HCT116 (cell line): ENCODE measurements around the gene FFAR4.
"Not testable (repeated sequence)": the region's sequence is repeated elsewhere in the genome, so short reads cannot be mapped to it uniquely, and the experiment has no call there.

ENCODE experiments used
- CTCF ChIP-seq, 3 experiments: fragments of 200-600 bp in 1 of 3; sonication (generic) in 1 of 3; IDR thresholded peaks in 2 of 3; conservative IDR thresholded peaks in 1 of 3; 2 replicates each; pipeline ENCODE4 v1.5.1; 2012 to 2017; ENCODE audit warnings: low read depth in 2 of 3, low read length in 2 of 3, antibody characterized with exemption in 1 of 3, borderline replicate concordance in 1 of 3, control low read depth in 1 of 3, mild to moderate bottlenecking in 1 of 3, mixed read lengths in 1 of 3, mixed run types in 1 of 3, moderate library complexity in 1 of 3; ENCODE audit not compliant: insufficient read depth in 1 of 3
- EZH2 ChIP-seq: fragments of 200-600 bp; sonication (generic); IDR thresholded peaks from 2 replicates; pipeline ENCODE4 v1.6.1; 2017; ENCODE audit warnings: antibody characterized with exemption, mixed run types
- EZH2phosphoT487 ChIP-seq: fragments of 200-600 bp; IDR thresholded peaks from 2 replicates; pipeline ENCODE4 v1.6.1; 2018; ENCODE audit warnings: antibody characterized with exemption, borderline replicate concordance
- JUND ChIP-seq: IDR thresholded peaks from 2 replicates; pipeline ENCODE4 v1.6.1; 2012
- POLR2A ChIP-seq: IDR thresholded peaks from 2 replicates; pipeline ENCODE4 v1.7.0; 2011; ENCODE audit warnings: borderline replicate concordance; ENCODE audit not compliant: insufficient read depth, insufficient read length; ENCODE audit errors: extremely low read depth
- POLR2AphosphoS5 ChIP-seq: IDR thresholded peaks from 2 replicates; pipeline ENCODE4 v1.6.1; 2011; ENCODE audit warnings: mild to moderate bottlenecking, low read depth, low read length, moderate library complexity
- SIN3A ChIP-seq: IDR thresholded peaks from 2 replicates; pipeline ENCODE4 v1.6.1; 2012; ENCODE audit warnings: low read depth
- TCF7L2 ChIP-seq: IDR thresholded peaks from 2 replicates; pipeline ENCODE4 v1.7.0; 2011; ENCODE audit warnings: borderline replicate concordance, inconsistent platforms; ENCODE audit not compliant: insufficient read depth, insufficient read length; ENCODE audit errors: extremely low read depth
- YY1 ChIP-seq: IDR thresholded peaks from 2 replicates; pipeline ENCODE4 v1.6.1; 2011; ENCODE audit warnings: low read length, low read depth, moderate library complexity, mild to moderate bottlenecking; ENCODE audit not compliant: insufficient replicate concordance; ENCODE audit errors: extremely low read depth
- ZNF274 ChIP-seq: fragments of 200-500 bp; sonication (Bioruptor generic); IDR thresholded peaks from 2 replicates; pipeline ENCODE4 v1.6.1; 2014; ENCODE audit warnings: mild to moderate bottlenecking, low read depth, low read length, inconsistent platforms

GRCh38 chr10:93540871-93541270, 25.6 kb upstream of the FFAR4 start:
- TF ChIP-seq POLR2A; CTCF (IDR thresholded peaks at IDR 0.05 in 2 of 3, conservative IDR thresholded peaks at IDR 0.05 in 1 of 3; ENCODE audit: borderline replicate concordance in 1 of 3, insufficient read depth in 1 of 3, low read depth in 2 of 3, low read length in 2 of 3); TCF7L2; JUND; EZH2phosphoT487; POLR2AphosphoS5; SIN3A; EZH2; ZNF274; YY1: not testable (repeated sequence)
